Tibial nerve (tissue), 3 donors: ENCODE measurements around the gene PLA2R1.

Experiments
- POLR2A ChIP-seq, 2 donors: fragments of 450-650 bp; IDR thresholded peaks; one replicate each; pipeline ENCODE4 v1.6.1; 2017; ENCODE audit warnings: antibody characterized with exemption in 2 of 2, mild to moderate bottlenecking in 2 of 2, moderate library complexity in 2 of 2
- TF ChIP-seq, protein P1 (sequence below), 5 experiments: fragments of 200-600 bp in 3 of 5; fragments of 450-650 bp in 2 of 5; sonication (generic) in 3 of 5; IDR thresholded peaks; one replicate each; pipeline ENCODE4 v1.5.1; 2016 to 2019; ENCODE audit warnings: antibody characterized with exemption in 5 of 5, mild to moderate bottlenecking in 3 of 5, moderate library complexity in 2 of 5

DNA sequence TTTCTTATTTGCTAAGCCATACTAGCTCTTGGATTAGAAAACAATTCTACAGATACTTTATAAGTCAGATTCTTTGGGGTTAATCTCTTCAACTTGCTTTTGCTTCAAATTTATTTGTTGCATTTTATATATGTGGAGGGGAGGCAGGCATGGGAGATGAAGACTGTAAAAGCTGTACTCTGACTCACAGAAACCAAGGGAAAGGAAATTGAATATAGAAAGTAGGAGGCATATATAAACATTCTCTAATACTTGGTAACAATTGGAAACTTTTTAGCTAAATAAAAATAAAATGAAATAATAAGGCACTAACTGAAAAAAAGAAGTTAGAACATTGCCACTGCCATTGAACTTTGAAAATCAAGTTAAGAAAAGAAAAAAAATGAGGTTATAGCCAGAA, 21.3 kb downstream of the PLA2R1 start:
- TF ChIP-seq, protein P1, sequence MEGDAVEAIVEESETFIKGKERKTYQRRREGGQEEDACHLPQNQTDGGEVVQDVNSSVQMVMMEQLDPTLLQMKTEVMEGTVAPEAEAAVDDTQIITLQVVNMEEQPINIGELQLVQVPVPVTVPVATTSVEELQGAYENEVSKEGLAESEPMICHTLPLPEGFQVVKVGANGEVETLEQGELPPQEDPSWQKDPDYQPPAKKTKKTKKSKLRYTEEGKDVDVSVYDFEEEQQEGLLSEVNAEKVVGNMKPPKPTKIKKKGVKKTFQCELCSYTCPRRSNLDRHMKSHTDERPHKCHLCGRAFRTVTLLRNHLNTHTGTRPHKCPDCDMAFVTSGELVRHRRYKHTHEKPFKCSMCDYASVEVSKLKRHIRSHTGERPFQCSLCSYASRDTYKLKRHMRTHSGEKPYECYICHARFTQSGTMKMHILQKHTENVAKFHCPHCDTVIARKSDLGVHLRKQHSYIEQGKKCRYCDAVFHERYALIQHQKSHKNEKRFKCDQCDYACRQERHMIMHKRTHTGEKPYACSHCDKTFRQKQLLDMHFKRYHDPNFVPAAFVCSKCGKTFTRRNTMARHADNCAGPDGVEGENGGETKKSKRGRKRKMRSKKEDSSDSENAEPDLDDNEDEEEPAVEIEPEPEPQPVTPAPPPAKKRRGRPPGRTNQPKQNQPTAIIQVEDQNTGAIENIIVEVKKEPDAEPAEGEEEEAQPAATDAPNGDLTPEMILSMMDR (IDR thresholded peaks at IDR 0.05) = no peak
- no peak for TF ChIP-seq POLR2A (IDR thresholded peaks at IDR 0.05)
